Thyroid gland (tissue), 4 donors: ENCODE results near the gene RHEX.

Experiments
- POLR2A ChIP-seq, 2 donors: fragments of 450-650 bp; IDR thresholded peaks; one replicate each; pipeline ENCODE4 v1.6.1; 2017; ENCODE audit warnings: antibody characterized with exemption in 2 of 2, mild to moderate bottlenecking in 2 of 2, moderate library complexity in 1 of 2
- TF ChIP-seq, protein P1 (sequence below), 6 experiments: fragments of 200-600 bp in 3 of 6; fragments of 450-650 bp in 3 of 6; sonication (generic) in 3 of 6; IDR thresholded peaks; one replicate each; pipeline ENCODE4 v1.5.1; 2016 to 2019; ENCODE audit warnings: antibody characterized with exemption in 6 of 6, mild to moderate bottlenecking in 2 of 6, inconsistent platforms in 1 of 6, moderate library complexity in 1 of 6

- TF ChIP-seq, protein P1, sequence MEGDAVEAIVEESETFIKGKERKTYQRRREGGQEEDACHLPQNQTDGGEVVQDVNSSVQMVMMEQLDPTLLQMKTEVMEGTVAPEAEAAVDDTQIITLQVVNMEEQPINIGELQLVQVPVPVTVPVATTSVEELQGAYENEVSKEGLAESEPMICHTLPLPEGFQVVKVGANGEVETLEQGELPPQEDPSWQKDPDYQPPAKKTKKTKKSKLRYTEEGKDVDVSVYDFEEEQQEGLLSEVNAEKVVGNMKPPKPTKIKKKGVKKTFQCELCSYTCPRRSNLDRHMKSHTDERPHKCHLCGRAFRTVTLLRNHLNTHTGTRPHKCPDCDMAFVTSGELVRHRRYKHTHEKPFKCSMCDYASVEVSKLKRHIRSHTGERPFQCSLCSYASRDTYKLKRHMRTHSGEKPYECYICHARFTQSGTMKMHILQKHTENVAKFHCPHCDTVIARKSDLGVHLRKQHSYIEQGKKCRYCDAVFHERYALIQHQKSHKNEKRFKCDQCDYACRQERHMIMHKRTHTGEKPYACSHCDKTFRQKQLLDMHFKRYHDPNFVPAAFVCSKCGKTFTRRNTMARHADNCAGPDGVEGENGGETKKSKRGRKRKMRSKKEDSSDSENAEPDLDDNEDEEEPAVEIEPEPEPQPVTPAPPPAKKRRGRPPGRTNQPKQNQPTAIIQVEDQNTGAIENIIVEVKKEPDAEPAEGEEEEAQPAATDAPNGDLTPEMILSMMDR (IDR thresholded peaks at IDR 0.05) = no peak
- TF ChIP-seq POLR2A (IDR thresholded peaks at IDR 0.05) = no peak
These were observed 89.8 kb downstream of the RHEX start for GRCh38 chr1:206142770-206143169.
